ENCODE data around the gene CFAP61. TPM values are rescaled to one million over a fixed set of nuclear protein-coding genes. Genes with fewer than 3 reads are reported as not detected.
"Not testable (repeated sequence)": the region's sequence is repeated elsewhere in the genome, so short reads cannot be mapped to it uniquely, and the experiment has no call there.

CFAP61 gene
- total RNA-seq, 1 experiment from 2014 or later: 0.28 TPM

- BruUV-seq (replicated peaks): no TSS peak
- H3K4me3 ChIP-seq (ENCODE audit: low read depth in 2 of 2, low read length in 2 of 2): no peak overlapping the region
- in situ Hi-C loops (cut with HindIII; ENCODE audit: low pct_unique_long_range_greater_than_20kb, low sequenced_read_pairs) (no loop called here), intact Hi-C loops (cut with micrococcal nuclease; ENCODE audit: unreplicated experiment) (no loop called here)
- DNase-seq (ENCODE audit: low read depth, low spot score): no peak
- H3K9me3 ChIP-seq (ENCODE audit: control insufficient read depth, insufficient read depth, low read depth, low read length): no peaks in the 10 kb centered on the region
- no peaks in the 10 kb centered on the region for H3K36me3 ChIP-seq (ENCODE audit: control insufficient read depth, insufficient read depth, low read length)
- H3K27ac ChIP-seq (ENCODE audit: low read length): no peak overlapping the region
- TF ChIP-seq POLR2AphosphoS5 (IDR thresholded peaks at IDR 0.05; ENCODE audit: low read depth, low read length): no peak
- no peak for TF ChIP-seq TCF7L2 (IDR thresholded peaks at IDR 0.05; ENCODE audit: low read depth, low read length)
- TF ChIP-seq REST (IDR thresholded peaks at IDR 0.05; ENCODE audit: insufficient read depth in 1 of 2, low read depth in 2 of 2, low read length in 1 of 2): no peak
- TF ChIP-seq CTCF (IDR thresholded peaks at IDR 0.05): no peak
- no peak for TF ChIP-seq SIN3A (IDR thresholded peaks at IDR 0.05; ENCODE audit: borderline replicate concordance, insufficient read depth, low read depth, low read length)
- ChIA-PET CTCF (no interaction called here), POLR2A (no interaction called here)
- H3K27me3 ChIP-seq (ENCODE audit: control insufficient read depth, insufficient read depth, low read length): peaks cover 4% of the 10 kb centered on the region; the same call in 1 of the 2 replicates
- no peaks in the 10 kb centered on the region for H3K4me1 ChIP-seq (ENCODE audit: control insufficient read depth, insufficient read depth, low read length)
- ATAC-seq: no peak
These were observed 164.6 kb downstream of the CFAP61 start for GRCh38 chr20:20216941-20217340.

- TF ChIP-seq SIN3A (IDR thresholded peaks at IDR 0.05; ENCODE audit: borderline replicate concordance, insufficient read depth, low read depth, low read length) (no peak), TCF7L2 (IDR thresholded peaks at IDR 0.05; ENCODE audit: low read depth, low read length) (no peak), CTCF (IDR thresholded peaks at IDR 0.05) (no peak), REST (IDR thresholded peaks at IDR 0.05; ENCODE audit: insufficient read depth in 1 of 2, low read depth in 2 of 2, low read length in 1 of 2) (no peak), POLR2AphosphoS5 (IDR thresholded peaks at IDR 0.05; ENCODE audit: low read depth, low read length) (no peak)
- in situ Hi-C loops (cut with HindIII; ENCODE audit: low pct_unique_long_range_greater_than_20kb, low sequenced_read_pairs) (no loop called here), intact Hi-C loops (cut with micrococcal nuclease; ENCODE audit: unreplicated experiment) (no loop called here)
- POLR2A ChIA-PET: no interaction called here
- BruUV-seq (replicated peaks): no TSS peak
- no peaks in the 10 kb centered on the region for H3K36me3 ChIP-seq (ENCODE audit: control insufficient read depth, insufficient read depth, low read length)
- no peaks in the 10 kb centered on the region for H3K4me1 ChIP-seq (ENCODE audit: control insufficient read depth, insufficient read depth, low read length)
- DNase-seq (ENCODE audit: low read depth, low spot score) (no peak), ATAC-seq (no peak)
- H3K27ac ChIP-seq (ENCODE audit: low read length): no peak overlapping the region
- no peak overlapping the region for H3K4me3 ChIP-seq (ENCODE audit: low read depth in 2 of 2, low read length in 2 of 2)
- H3K27me3 ChIP-seq (ENCODE audit: control insufficient read depth, insufficient read depth, low read length): peaks cover 10% of the 10 kb centered on the region
- CTCF ChIA-PET: no interaction called here
- H3K9me3 ChIP-seq (ENCODE audit: control insufficient read depth, insufficient read depth, low read depth, low read length): no peaks in the 10 kb centered on the region
These were observed 165.3 kb downstream of the CFAP61 start for GRCh38 chr20:20217621-20218020.

GRCh38 chr20:20218106-20218505 is 165.8 kb downstream of the CFAP61 start:
- CTCF ChIA-PET; H3K27ac ChIP-seq (ENCODE audit: low read length); ATAC-seq; in situ Hi-C loops (cut with HindIII; ENCODE audit: low pct_unique_long_range_greater_than_20kb, low sequenced_read_pairs); H3K4me1 ChIP-seq (ENCODE audit: control insufficient read depth, insufficient read depth, low read length); POLR2A ChIA-PET; DNase-seq (ENCODE audit: low read depth, low spot score); intact Hi-C loops (cut with micrococcal nuclease; ENCODE audit: unreplicated experiment); BruUV-seq (replicated peaks); H3K4me3 ChIP-seq (ENCODE audit: low read depth in 2 of 2, low read length in 2 of 2); H3K36me3 ChIP-seq (ENCODE audit: control insufficient read depth, insufficient read depth, low read length); H3K9me3 ChIP-seq (ENCODE audit: control insufficient read depth, insufficient read depth, low read depth, low read length): not testable (repeated sequence)
- peaks cover 15% of the 10 kb centered on the region for H3K27me3 ChIP-seq (ENCODE audit: control insufficient read depth, insufficient read depth, low read length)
